HepG2 (cell line): ENCODE data around the gene FRAS1. TPM values are rescaled to one million over a fixed set of nuclear protein-coding genes. Genes with fewer than 3 reads are reported as not detected.

Experiments
- EP300 ChIP-seq, 3 experiments: sonication (generic) in 1 of 3; formaldehyde crosslinking in 1 of 3; IDR thresholded peaks; 2 replicates each; pipeline versions ENCODE4 v1.5.1 to v1.6.1; 2011 to 2020; ENCODE audit warnings: low read depth in 2 of 3, low read length in 2 of 3, borderline replicate concordance in 1 of 3, improper control_type of control experiment in 1 of 3, mild to moderate bottlenecking in 1 of 3, missing genetic modification reagents in 1 of 3, moderate library complexity in 1 of 3
- FOXP4 ChIP-seq: sonication (generic); formaldehyde crosslinking; IDR thresholded peaks from 2 replicates; pipeline ENCODE4 v1.4.0; 2020; ENCODE audit warnings: missing genetic modification reagents
- GATAD1 ChIP-seq: IDR thresholded peaks from 2 replicates; pipeline ENCODE4 v1.6.1; 2016; ENCODE audit warnings: missing genetic modification reagents, missing compliant biosample characterization
- MED13 ChIP-seq: sonication (generic); formaldehyde crosslinking; IDR thresholded peaks from 2 replicates; pipeline ENCODE4 v1.5.0; 2020; ENCODE audit warnings: missing genetic modification reagents
- MIER3 ChIP-seq: IDR thresholded peaks from 2 replicates; pipeline ENCODE4 v1.6.1; 2016; ENCODE audit warnings: missing compliant biosample characterization, borderline replicate concordance
- MXI1 ChIP-seq: IDR thresholded peaks from 3 replicates; pipeline ENCODE4 v1.6.1; 2012; ENCODE audit warnings: low read depth, low read length, inconsistent platforms, borderline replicate concordance
- RNF219 ChIP-seq: sonication (generic); formaldehyde crosslinking; IDR thresholded peaks from 2 replicates; pipeline ENCODE4 v1.5.0; 2020; ENCODE audit warnings: mild to moderate bottlenecking, missing genetic modification reagents
- SMAD9 ChIP-seq: sonication (generic); formaldehyde crosslinking; IDR thresholded peaks from 2 replicates; pipeline ENCODE4 v1.5.1; 2020; ENCODE audit warnings: mild to moderate bottlenecking, missing genetic modification reagents
- ZBTB7B ChIP-seq: sonication (generic); formaldehyde crosslinking; IDR thresholded peaks from 2 replicates; pipeline ENCODE4 v1.4.0; 2020; ENCODE audit warnings: missing genetic modification reagents
- ZNF646 ChIP-seq: sonication (generic); formaldehyde crosslinking; IDR thresholded peaks from 2 replicates; pipeline ENCODE4 v1.9.0; 2021; ENCODE audit warnings: mild to moderate bottlenecking, missing genetic modification reagents
- ZNF777 ChIP-seq: sonication (generic); formaldehyde crosslinking; IDR thresholded peaks from 2 replicates; pipeline ENCODE4 v1.4.0; 2020; ENCODE audit warnings: missing genetic modification reagents
- polyA plus RNA-seq, 8 experiments: library from polyadenylated mRNA; depleted of rRNA in 3 of 8; stranded (reverse) in 7 of 8; unstranded in 1 of 8; fragments of >200 nt; fragmentation: Illumina TruSeq in 4 of 8; extraction: Trizol in 4 of 8; gene quantifications; 2 replicates each; pipeline versions ENCODE4 v1.2.1 to v1.2.3, GENCODE V29; 2011 to 2016; ENCODE audit warnings: low read depth in 4 of 8, missing spikeins in 1 of 8, mixed read lengths in 1 of 8; ENCODE audit not compliant: insufficient read depth in 1 of 8
- total RNA-seq, 5 experiments: library from RNA; depleted of rRNA; stranded (reverse); fragments of >200 nt; fragmentation: Illumina TruSeq; extraction: Trizol; gene quantifications; 2 replicates each; pipeline ENCODE4 v1.2.3, GENCODE V29; 2016; ENCODE audit warnings: low read depth in 1 of 5
- TF ChIP-seq, protein P1 (sequence below): sonication (generic); formaldehyde crosslinking; IDR thresholded peaks from 2 replicates; pipeline ENCODE4 v1.4.0; 2020; ENCODE audit warnings: mild to moderate bottlenecking, missing genetic modification reagents
- TF ChIP-seq, protein P2 (sequence below): sonication (generic); formaldehyde crosslinking; conservative IDR thresholded peaks from 2 replicates; pipeline ENCODE4 v1.4.0; 2020; ENCODE audit warnings: missing genetic modification reagents

The FRAS1 gene
- total and polyA plus RNA-seq, 2 of the 13 experiments (the other 11 are each of a cell fraction or from before 2014, with no cell fraction given) = 22.5 to 31.6 TPM

GRCh38 chr4:78056265-78057129 is 626 bp upstream of the FRAS1 start (continued):
- TF ChIP-seq RNF219 (CRISPR knock-in tag) = no peak
- no peak for TF ChIP-seq SMAD9 (CRISPR knock-in tag)
- TF ChIP-seq FOXP4 (CRISPR knock-in tag) = peak; percentile 65
- peak; percentile 75; the same call in 1 of the 2 replicates for TF ChIP-seq ZBTB7B
- TF ChIP-seq MXI1 = 0 out of 3 replicates have a peak, but pooled peaks have one; percentile 28
- TF ChIP-seq, protein P1, sequence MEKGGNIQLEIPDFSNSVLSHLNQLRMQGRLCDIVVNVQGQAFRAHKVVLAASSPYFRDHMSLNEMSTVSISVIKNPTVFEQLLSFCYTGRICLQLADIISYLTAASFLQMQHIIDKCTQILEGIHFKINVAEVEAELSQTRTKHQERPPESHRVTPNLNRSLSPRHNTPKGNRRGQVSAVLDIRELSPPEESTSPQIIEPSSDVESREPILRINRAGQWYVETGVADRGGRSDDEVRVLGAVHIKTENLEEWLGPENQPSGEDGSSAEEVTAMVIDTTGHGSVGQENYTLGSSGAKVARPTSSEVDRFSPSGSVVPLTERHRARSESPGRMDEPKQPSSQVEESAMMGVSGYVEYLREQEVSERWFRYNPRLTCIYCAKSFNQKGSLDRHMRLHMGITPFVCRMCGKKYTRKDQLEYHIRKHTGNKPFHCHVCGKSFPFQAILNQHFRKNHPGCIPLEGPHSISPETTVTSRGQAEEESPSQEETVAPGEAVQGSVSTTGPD = no peak
- TF ChIP-seq ZNF777 = no peak; the same call in 1 of the 2 replicates
- TF ChIP-seq MIER3 = no peak
- TF ChIP-seq MED13 = no peak; the same call in 1 of the 2 replicates
- peak; percentile 65 for TF ChIP-seq GATAD1 (CRISPR knock-in tag)
- TF ChIP-seq, protein P2, sequence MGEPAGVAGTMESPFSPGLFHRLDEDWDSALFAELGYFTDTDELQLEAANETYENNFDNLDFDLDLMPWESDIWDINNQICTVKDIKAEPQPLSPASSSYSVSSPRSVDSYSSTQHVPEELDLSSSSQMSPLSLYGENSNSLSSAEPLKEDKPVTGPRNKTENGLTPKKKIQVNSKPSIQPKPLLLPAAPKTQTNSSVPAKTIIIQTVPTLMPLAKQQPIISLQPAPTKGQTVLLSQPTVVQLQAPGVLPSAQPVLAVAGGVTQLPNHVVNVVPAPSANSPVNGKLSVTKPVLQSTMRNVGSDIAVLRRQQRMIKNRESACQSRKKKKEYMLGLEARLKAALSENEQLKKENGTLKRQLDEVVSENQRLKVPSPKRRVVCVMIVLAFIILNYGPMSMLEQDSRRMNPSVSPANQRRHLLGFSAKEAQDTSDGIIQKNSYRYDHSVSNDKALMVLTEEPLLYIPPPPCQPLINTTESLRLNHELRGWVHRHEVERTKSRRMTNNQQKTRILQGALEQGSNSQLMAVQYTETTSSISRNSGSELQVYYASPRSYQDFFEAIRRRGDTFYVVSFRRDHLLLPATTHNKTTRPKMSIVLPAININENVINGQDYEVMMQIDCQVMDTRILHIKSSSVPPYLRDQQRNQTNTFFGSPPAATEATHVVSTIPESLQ (CRISPR knock-in tag) = no peak
- peak in 1 of 2 experiments; percentile 3; a peak in 1 of 4 replicates for TF ChIP-seq EP300 (IDR thresholded peaks at IDR 0.05; ENCODE audit: low read depth in 2 of 2, low read length in 2 of 2)
- TF ChIP-seq EP300 (CRISPR knock-in tag; IDR thresholded peaks at IDR 0.05; ENCODE audit: borderline replicate concordance) = no peak
- peak; percentile 72 for TF ChIP-seq ZNF646 (CRISPR knock-in tag)
